IPS DF 4.7 (cell line): Measurements from ENCODE around the gene ETV6.

Source experiments
- DNase-seq: peaks from one replicate; pipeline ENCODE4 v3.0.0-alpha.2; 2013; ENCODE audit warnings: low spot score; ENCODE audit errors: extremely low read depth

The ETV6 gene

GRCh38 chr12:11693601-11694000 lies 44.1 kb downstream of the ETV6 start:
- DNase-seq, result no peak

GRCh38 chr12:11694528-11694927 lies 45.1 kb downstream of the ETV6 start:
- DNase-seq, result no peak

GRCh38 chr12:11695321-11695720 lies 45.8 kb downstream of the ETV6 start:
- DNase-seq, result no peak

GRCh38 chr12:11696084-11696483 lies 46.6 kb downstream of the ETV6 start:
- no peak for DNase-seq

- no peak for DNase-seq
Observed at GRCh38 chr12:11697131-11697530, 47.7 kb downstream of the ETV6 start.

- DNase-seq, result no peak
Observed at GRCh38 chr12:11697670-11698387, 48.4 kb downstream of the ETV6 start.

GRCh38 chr12:11698729-11699128 lies 49.3 kb downstream of the ETV6 start:
- no peak for DNase-seq

GRCh38 chr12:11701433-11701832 lies 52.0 kb downstream of the ETV6 start:
- DNase-seq, result no peak

- DNase-seq, result no peak
Observed at GRCh38 chr12:11702959-11703358, 53.5 kb downstream of the ETV6 start.

- DNase-seq, result no peak
Observed at GRCh38 chr12:11703378-11703777, 53.9 kb downstream of the ETV6 start.

- DNase-seq, result no peak
Observed at GRCh38 chr12:11704089-11704488, 54.6 kb downstream of the ETV6 start.

- no peak for DNase-seq
Observed at GRCh38 chr12:11705010-11705409, 55.5 kb downstream of the ETV6 start.

GRCh38 chr12:11706509-11707379 lies 57.3 kb downstream of the ETV6 start:
- no peak for DNase-seq

GRCh38 chr12:11707535-11707934 lies 58.1 kb downstream of the ETV6 start:
- DNase-seq, result no peak

- DNase-seq, result no peak
Observed at GRCh38 chr12:11709513-11709912, 60.0 kb downstream of the ETV6 start.

GRCh38 chr12:11710431-11710830 lies 61.0 kb downstream of the ETV6 start:
- DNase-seq, result no peak

GRCh38 chr12:11710906-11711305 lies 61.4 kb downstream of the ETV6 start:
- no peak for DNase-seq

- no peak for DNase-seq
Observed at GRCh38 chr12:11711651-11712327, 62.3 kb downstream of the ETV6 start.

GRCh38 chr12:11712491-11712890 lies 63.0 kb downstream of the ETV6 start:
- no peak for DNase-seq

- DNase-seq, result no peak
Observed at GRCh38 chr12:11713202-11713601, 63.7 kb downstream of the ETV6 start.

- DNase-seq, result no peak
Observed at GRCh38 chr12:11714626-11715025, 65.2 kb downstream of the ETV6 start.

- no peak for DNase-seq
Observed at GRCh38 chr12:11715621-11716020, 66.1 kb downstream of the ETV6 start.
